Measurements from ENCODE around the gene SYNRG.
A peak's percentile ranks its signal among the peaks of the same experiment; 100 is the strongest.
"Not testable (repeated sequence)": the region's sequence is repeated elsewhere in the genome, so short reads cannot be mapped to it uniquely, and the experiment has no call there.

The SYNRG gene

GRCh38 chr17:37609170-37610040 is at the start of gene SYNRG:
Gene SYNRG, minus strand, starts transcription at chr17:37609418. Its CDS starts 63 bp downstream, at chr17:37609355.
- peak; percentile 80 for DNase-seq

- no peak for DNase-seq
Measured at GRCh38 chr17:37657202-37657601, 48.0 kb upstream of the SYNRG start.

- DNase-seq: no peak
Measured at GRCh38 chr17:37651849-37652248, 42.6 kb upstream of the SYNRG start.

- no peak for DNase-seq
Measured at GRCh38 chr17:37650419-37651003, 41.3 kb upstream of the SYNRG start.

- no peak for DNase-seq
Measured at GRCh38 chr17:37648555-37648954, 39.3 kb upstream of the SYNRG start.

- DNase-seq: no peak
Measured at GRCh38 chr17:37647856-37648255, 38.6 kb upstream of the SYNRG start.

GRCh38 chr17:37643869-37644268 is 34.7 kb upstream of the SYNRG start:
- DNase-seq: no peak

- peak; percentile 49 for DNase-seq
Measured at GRCh38 chr17:37643118-37643766, 34.0 kb upstream of the SYNRG start, which contains the start of gene DDX52. Gene DDX52, minus strand, starts transcription at chr17:37643446. Its CDS starts 26 bp downstream, at chr17:37643420.

- DNase-seq: no peak
Measured at GRCh38 chr17:37642681-37643080, 33.5 kb upstream of the SYNRG start.

GRCh38 chr17:37640015-37640414 is 30.8 kb upstream of the SYNRG start:
- no peak for DNase-seq

- no peak for DNase-seq
Measured at GRCh38 chr17:37637956-37638355, 28.7 kb upstream of the SYNRG start.

GRCh38 chr17:37616430-37616829 is 7.2 kb upstream of the SYNRG start:
- not testable (repeated sequence) for DNase-seq

GRCh38 chr17:37614823-37615222 is 5.6 kb upstream of the SYNRG start:
- no peak for DNase-seq

- DNase-seq: no peak
Measured at GRCh38 chr17:37614391-37614790, 5.2 kb upstream of the SYNRG start.

- DNase-seq: no peak
Measured at GRCh38 chr17:37610971-37611370, 1.8 kb upstream of the SYNRG start.

GRCh38 chr17:37610041-37610420 is 813 bp upstream of the SYNRG start:
- DNase-seq: not testable (repeated sequence)

- DNase-seq: peak; percentile 22
Measured at GRCh38 chr17:37608351-37609169, 658 bp downstream of the SYNRG start.

- no peak for DNase-seq
Measured at GRCh38 chr17:37607637-37608331, 1.4 kb downstream of the SYNRG start.

GRCh38 chr17:37605813-37606505 is 3.3 kb downstream of the SYNRG start:
- no peak for DNase-seq

GRCh38 chr17:37605081-37605480 is 4.1 kb downstream of the SYNRG start:
- no peak for DNase-seq

- DNase-seq: no peak
Measured at GRCh38 chr17:37604556-37604955, 4.7 kb downstream of the SYNRG start.

- no peak for DNase-seq
Measured at GRCh38 chr17:37598145-37598544, 11.1 kb downstream of the SYNRG start.
